HG03060 (cell line): ENCODE data around the gene GALNT2.

Experiments
- ATAC-seq: cut with Tn5 transposase; IDR thresholded peaks from one replicate; pipeline ENCODE4 v1.9.1; 2021; ENCODE audit warnings: low read depth, moderate number of reproducible peaks; ENCODE audit not compliant: unreplicated experiment

Gene GALNT2

GRCh38 chr1:230174471-230175162, 107.6 kb downstream of the GALNT2 start:
- ATAC-seq, result no peak

GRCh38 chr1:230175163-230175747, 108.2 kb downstream of the GALNT2 start:
- no peak for ATAC-seq

DNA sequence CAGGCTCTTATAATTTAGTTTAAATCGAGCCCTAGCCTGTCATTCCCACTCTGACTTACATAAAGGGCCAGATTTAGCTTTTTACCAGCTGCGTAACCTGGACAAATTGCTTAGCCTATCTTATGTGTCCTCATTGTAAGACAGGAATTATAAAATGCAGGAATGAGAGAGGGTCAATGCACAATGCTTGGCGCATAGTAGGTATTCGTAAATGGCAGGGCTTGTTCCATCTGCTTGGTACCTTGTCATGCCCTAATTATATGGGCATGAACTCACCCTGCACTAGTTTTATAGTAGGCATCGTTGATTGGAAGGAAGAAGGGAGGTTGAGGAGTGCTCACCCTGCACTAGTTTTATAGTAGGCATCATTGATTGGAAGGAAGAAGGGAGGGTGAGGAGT, 108.8 kb downstream of the GALNT2 start:
- no peak for ATAC-seq

DNA sequence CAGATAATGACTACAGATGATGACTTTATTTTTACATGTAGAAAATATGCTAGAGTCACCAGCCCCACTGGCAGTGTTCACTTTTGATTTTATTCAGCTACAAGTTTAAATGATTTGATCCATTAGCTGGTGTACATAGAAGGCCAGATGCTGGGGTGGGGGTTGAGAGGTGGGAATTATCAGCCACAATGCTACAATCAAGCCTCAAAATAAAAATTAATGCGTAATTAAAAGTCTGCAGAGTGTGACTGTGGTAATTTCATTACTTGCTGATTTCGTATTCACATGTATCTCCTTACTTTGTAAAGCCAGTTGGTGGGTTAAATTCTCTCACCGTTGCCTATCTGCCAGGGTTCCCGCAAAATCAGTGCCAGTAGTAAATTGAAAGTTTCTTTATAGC, 109.3 kb downstream of the GALNT2 start:
- no peak for ATAC-seq

- ATAC-seq, result no peak
Observed at GRCh38 chr1:230176871-230177411, 109.9 kb downstream of the GALNT2 start.

- ATAC-seq, result no peak
Observed at GRCh38 chr1:230179249-230179648, 112.2 kb downstream of the GALNT2 start.

GRCh38 chr1:230185076-230186001, 118.3 kb downstream of the GALNT2 start:
- ATAC-seq, result no peak

GRCh38 chr1:230186003-230186863, 119.2 kb downstream of the GALNT2 start:
- ATAC-seq, result no peak

GRCh38 chr1:230186874-230187273, 119.8 kb downstream of the GALNT2 start:
- ATAC-seq, result no peak

DNA sequence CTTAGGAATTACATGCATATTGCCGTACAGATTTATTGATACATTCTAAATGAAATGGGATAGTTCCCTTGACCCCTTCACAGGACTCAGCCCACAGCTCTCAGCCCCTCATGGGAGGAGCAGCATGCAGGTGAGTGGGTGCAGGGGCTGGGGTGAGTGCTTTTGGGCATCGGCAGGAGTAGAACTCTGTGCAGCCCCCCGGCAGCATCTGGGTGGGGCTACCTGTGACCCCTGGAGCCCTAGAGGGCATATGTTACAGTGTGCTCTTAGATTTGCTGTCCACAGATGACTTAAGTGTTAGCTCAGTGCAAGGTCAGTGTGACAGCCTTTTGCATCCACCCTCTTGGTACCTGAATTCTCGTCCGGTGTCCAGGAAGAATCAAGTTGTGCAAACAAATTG, 120.3 kb downstream of the GALNT2 start:
- no peak for ATAC-seq

DNA sequence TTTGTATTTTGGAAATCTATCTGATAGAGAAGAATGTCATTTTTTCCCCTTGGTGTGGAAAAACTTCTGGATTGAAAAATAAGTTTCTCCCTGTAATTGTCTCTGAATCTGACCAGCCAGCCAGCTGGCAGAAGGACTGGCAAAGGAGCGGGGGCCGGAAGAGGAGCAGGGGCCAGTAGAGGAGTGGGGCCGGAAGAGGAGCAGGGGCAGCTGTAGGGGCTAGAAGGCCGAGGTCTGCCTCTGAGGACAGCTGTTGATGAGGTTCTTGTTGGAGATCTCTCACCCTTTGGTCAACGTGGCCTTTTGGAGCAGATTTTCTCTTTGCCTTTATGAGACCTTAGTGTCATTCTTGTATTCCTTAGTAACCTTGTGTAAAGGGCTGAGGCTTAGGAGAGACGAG, 121.8 kb downstream of the GALNT2 start:
- ATAC-seq, result no peak

DNA sequence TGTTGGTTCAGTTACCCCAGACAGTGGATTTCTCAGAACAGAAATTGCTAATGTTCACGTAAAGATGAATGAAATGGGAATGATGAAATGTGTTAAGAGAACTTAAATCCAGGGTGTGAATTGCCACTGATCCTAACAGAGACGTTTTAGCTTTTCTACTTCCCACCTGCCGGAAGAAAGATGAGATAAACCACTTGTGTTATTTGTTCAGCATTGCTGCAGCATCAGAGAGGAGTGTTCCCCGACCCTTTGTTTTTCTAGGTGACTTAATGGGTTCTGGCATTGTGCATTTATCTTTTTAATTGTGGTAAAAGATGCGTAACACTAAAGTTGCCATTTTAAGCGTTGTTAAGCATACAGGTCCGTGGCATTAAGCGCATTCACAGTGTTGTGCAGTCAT, 122.3 kb downstream of the GALNT2 start:
- no peak for ATAC-seq

DNA sequence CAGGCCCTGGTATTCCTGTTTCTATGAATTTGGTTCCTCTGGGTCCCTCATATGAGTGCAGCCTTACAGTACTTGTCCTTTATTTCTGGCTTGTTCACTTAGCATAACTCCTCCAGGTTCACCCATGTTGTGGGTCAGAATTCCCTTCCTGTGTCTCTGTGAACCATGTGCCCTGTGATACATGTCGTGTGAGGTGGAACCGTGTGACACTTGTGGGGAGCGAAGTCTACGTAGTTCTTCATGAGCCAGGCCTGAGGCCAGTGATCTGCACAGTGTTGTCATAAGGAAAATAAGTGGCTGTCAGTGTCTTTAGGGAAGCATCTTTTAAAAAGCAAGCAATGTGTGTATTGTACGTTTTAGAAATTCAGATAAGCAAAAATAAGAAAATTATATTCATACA, 122.8 kb downstream of the GALNT2 start:
- no peak for ATAC-seq

- no peak for ATAC-seq
Observed at GRCh38 chr1:230191079-230191804, 124.2 kb downstream of the GALNT2 start.

GRCh38 chr1:230191855-230192254, 124.8 kb downstream of the GALNT2 start:
- ATAC-seq, result no peak

- no peak for ATAC-seq
Observed at GRCh38 chr1:230194525-230194924, 127.5 kb downstream of the GALNT2 start.

- no peak for ATAC-seq
Observed at GRCh38 chr1:230195199-230195598, 128.2 kb downstream of the GALNT2 start.

- ATAC-seq, result no peak
Observed at GRCh38 chr1:230196077-230196476, 129.0 kb downstream of the GALNT2 start.
